Measurements from ENCODE around the gene EVC2.

The EVC2 gene

DNA sequence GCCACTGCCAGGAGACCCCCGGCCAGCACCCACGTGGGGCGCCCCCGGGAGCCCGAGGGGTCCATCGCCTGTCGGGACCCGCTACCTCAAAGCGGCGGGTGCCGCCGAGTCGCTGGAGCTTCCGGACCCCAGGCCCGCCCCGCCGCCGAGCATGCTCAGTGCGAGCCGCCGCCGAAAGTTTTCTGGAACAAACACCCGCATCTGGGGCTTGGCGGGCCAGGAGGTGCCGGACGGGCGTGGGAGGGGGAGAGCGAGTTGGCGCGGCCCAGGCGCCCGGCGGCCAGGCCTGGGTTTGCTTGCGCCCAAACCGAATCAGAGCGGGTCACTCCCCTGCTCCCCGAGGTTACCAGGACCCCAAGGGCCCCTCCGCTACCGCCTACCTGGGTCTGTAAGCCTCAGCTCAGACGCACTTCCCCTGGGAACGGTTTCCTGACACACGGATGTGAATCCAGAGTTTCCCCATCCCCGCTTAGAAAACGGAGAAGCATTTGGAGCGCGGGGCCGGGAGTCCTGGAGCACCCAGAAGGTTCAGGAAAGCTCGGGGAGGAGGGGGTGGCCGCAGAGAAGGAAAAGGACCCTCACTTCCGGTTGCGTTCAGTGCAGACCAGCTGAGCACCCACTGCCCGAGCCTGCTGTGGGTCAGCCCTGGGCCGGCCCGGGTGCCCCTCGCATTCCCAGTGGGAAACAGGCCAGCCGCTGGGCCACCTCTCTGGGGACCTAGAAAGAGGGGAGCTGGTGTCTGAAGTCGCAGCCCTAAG is at the start of gene EVC2:
Gene EVC2, minus strand, starts transcription at position 111 of the 758 bp plus-strand sequence. Its CDS starts 46 bp downstream, at position 65.
- peak in 1 of 2 experiments; percentile 33 for DNase-seq

GRCh38 chr4:5757954-5758353 is 49.6 kb upstream of the EVC2 start:
- no peak for DNase-seq

GRCh38 chr4:5757536-5757935 is 49.2 kb upstream of the EVC2 start:
- DNase-seq, result no peak

DNA sequence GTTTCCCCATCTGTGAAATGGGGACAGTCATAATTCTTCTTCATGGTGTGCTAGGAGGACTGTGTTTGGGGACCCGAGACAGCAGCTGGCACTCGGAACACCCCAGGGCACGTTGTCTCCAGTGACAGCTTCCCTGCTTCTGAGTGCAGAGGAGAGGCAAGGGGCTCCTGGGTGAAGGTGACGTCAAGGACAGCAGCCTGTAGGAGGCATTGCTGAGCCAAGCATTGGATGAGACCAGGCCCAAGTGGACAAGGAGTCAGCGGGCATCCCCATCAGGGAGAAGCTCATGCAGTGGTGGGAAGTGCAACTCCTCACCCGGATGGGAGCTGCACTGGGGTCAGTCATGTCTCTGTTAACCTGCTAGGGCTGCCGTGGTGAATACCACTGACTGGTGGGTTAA is 48.7 kb upstream of the EVC2 start:
- DNase-seq, result no peak

DNA sequence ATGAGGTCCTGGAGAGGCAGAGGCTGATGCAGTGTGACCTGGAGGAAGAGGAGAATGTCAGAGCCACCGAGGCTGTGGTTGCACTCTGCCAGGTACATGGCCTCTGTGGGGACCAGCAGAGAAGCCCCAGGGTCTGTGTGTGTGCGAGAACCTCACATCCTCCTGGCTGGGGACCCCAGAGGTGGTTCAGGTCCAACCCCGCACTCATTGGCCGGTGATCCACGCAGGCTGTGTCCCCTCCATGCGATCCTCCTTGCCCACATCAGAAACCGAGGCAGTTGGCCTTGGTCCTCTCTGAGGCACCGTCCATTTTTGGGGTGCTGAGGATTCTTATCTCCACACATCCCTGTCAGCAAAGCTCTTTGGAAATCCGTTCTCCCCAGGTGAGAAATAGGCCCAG is 47.9 kb upstream of the EVC2 start:
- DNase-seq, result no peak

GRCh38 chr4:5755679-5756078 is 47.3 kb upstream of the EVC2 start:
- DNase-seq, result no peak

GRCh38 chr4:5755161-5755560 is 46.8 kb upstream of the EVC2 start:
- DNase-seq, result no peak

- DNase-seq, result no peak
Observed at GRCh38 chr4:5754529-5754881, 46.1 kb upstream of the EVC2 start.

DNA sequence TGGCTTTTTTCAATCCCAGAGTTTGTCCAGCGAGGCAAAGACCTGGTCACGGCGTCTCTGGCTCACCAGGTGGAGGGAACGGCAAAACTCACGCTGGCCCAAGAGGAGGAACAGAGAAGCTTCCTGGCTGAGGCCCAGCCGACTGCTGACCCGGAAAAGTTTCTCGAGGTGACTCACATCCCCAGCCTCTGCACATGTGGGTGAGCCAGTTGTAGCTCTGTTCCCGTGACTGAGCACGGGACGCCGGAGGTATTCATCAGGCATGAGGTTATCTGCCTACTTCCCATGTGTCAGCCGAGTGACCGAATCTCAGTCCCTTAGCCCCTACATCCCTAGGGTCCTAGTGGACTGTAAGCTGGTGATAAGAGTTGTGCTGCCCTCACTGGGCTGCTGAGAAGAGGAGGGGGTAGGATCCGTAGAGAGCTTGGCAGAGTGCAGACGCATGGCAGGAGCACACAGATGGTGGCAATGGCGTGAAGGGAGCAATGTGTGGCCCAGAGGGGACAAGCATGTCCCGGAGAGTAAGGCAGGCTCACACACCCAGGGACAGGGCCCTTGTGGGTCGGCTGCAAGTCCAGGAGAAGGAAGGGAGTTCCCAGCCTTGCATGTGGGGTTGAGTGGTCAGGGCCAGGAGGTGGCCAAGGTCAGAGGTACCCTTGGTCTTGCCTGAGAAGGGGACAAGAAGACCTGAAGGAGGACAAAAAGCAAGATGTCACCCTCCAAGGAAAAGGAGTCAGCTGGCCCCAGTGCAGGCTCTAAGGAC is 45.6 kb upstream of the EVC2 start:
- DNase-seq, result no peak

DNA sequence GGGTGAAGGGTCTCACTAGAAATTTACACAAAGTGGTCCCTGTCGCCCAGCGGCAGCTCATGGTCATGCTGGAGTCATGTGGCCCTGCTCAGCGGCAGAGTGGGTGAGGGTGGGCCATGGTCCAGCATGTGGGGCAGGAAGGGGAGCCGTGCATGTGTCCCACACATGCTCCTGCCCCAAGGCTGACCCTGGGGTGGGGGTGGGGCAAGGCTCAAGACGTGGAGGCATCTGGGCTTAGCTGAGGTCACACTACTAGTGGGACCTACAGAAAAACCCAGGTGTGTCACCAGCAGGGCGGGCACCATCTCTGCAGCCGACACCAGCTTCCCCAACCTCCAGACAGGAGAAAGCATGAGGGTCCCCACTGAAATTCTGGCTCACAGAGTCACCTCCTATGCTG is 45.0 kb upstream of the EVC2 start:
- DNase-seq, result no peak

DNA sequence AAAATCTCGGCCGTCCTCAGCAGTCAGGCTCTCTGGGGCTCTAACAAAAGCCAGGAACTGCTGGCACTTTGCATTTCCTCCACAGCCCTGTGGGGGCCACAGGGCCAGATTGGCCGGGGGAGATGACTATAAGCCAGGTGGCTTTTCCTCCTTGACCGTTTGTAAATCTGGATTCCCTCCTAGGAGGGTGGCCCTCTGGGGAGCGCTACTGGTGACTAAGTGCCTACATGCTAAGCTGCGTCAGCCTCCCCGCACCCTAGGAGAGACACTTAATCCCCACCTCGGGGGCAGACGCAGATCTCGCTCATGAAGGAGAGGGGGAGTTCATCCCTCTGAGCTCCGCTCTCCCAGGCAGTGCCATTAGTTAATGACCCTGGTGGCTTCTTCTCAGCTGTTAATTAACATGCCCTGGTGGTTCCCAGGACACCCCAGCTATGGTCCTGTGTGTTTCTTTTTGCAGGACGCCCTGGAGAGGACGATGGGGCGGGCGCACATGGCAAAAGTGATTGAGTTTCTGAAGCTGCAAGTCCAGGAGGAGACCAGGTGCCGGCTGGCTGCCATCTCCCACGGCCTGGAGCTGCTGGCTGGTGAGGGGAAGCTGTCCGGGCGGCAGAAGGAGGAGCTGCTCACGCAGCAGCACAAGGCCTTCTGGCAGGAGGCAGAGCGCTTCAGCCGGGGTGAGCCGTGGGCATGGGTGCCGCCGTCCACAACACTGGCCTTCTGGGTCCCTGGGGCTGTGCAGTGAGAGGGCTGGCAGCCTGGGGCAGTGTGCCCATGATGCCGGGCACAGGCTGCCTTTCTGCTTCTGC is 44.2 kb upstream of the EVC2 start:
- peak; percentile 98 to 100 for DNase-seq

DNA sequence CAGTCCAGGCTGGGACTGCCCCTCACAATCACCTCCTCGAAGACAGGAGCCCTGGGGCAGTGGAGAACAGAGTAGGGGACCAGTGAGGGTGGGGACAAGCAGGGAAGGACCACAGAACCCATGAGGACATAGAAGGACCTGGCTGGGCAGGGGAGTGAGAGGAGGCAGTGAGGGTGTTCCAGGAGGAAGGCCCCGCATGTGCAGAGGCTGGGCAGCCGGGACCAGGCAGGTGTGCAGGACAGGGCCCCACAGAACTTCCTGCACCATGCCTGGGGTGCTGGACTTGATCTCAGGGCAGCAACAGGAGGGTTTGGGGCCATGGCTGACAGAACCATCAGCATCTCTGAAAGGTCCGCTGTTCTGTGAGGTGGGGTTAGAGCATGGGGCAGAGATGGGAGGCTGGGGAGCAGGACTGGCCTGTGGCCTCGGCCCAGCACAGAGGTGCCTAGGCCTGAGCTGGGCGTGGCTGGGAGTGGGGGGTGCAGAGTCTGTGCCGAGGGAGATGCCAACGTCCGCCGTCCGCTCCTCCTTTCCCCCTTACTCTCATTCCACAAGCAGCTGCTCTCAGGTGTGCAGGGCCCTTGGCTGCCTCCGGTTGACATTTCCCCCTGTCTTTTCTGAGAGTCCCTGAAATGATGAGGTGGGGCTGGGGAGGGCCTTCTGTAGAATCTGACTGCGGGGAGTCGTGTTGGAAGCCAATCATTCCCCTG is 43.5 kb upstream of the EVC2 start:
- DNase-seq, result no peak

- peak; percentile 95 to 98 for DNase-seq
Observed at GRCh38 chr4:5750946-5751665, 42.7 kb upstream of the EVC2 start.

- DNase-seq, result no peak
Observed at GRCh38 chr4:5750052-5750945, 41.9 kb upstream of the EVC2 start.

DNA sequence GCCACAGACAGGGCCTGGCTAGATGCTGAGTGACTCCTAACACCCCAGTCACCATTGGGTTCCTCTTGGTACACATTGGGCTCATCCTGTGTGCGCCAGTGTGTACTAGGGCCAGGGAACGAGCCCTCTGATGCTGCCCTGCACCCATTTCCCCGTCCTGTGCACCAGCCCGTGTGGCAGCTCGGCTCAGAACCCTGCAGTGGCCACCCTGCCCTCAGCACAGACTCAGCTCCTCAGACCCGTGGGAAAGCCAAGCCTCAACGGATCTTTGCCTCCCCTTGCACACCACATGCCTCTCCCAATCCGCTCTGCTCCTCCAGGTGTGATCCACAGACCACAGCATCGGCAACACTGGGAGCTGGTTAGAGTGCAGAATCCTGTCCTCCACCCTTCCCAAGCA is 41.2 kb upstream of the EVC2 start:
- no peak for DNase-seq

DNA sequence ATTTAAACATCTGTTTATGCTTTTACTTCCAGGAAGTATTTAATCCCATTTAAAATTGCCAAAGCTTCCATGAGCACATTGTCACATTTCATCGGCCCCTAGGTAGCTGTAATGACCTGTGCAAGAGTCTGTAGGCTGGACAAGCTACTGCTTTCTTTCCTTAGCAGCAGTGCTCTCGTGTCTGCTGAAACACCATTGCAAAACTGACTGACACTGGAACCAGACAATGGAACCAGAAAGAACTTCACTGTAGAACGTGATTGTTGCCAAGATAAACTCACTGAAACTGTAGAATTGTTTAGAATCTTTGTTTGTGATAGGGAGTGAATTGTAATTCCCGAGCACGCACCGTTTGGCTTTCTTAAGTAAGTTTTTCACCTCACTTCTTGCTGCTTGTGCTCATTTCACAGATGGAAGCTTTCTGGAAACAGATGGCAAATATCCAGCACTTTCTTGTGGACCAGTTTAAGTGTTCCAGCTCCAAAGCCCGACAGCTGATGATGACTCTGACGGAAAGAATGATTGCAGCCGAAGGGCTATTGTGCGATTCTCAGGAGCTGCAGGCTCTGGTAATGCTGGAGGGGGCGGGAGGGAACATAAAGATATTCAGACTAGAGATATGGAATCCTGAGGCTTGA is 39.5 kb upstream of the EVC2 start:
- DNase-seq, result peak; percentile 51 to 77

DNA sequence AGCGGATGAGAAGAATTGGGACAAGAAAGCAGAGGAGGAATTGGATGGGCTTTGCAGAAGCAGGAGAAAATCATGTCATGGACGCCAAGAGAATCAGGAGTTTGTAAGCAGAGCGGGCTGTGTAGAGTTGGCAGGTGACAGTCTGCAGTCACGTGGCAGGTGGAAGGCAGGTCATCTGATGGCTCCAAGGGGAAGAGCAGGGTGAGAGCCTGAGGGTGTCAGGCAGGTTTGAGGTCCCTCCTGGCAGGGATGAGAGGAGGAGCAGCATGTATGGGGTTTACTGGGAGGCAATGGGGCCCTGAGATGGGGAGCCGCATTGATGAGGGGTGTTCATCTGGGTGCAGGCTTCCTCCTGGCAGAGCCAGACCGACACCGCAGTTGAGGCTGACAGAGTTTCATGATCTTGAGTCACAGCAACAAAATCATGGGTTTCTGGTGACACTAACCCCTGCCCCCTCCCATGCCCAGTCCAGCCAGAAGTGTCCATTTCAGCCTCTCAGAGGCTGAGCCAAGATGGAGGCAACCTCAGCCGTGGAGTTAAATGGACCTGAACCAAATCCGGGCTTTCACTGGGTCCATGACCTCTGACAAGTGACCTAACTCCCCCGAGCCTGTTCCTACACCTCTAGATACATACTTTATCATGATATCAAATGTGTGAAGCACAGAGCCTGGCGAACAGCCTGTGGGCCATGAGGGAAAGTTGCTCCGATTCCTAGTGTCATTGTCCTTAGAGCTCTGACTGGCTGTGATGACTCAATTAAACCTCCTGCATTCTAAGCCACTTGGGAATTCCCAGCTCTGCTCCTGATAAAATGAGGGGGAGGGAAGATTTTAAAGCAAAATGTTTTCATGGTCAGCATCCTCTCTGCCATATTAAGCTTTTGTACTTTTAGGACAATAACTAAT is 38.7 kb upstream of the EVC2 start:
- peak in 1 of 2 experiments; percentile 48 for DNase-seq

GRCh38 chr4:5746250-5746649 is 37.9 kb upstream of the EVC2 start:
- DNase-seq, result no peak

GRCh38 chr4:5742968-5743367 is 34.6 kb upstream of the EVC2 start:
- no peak for DNase-seq

GRCh38 chr4:5742388-5742787 is 34.0 kb upstream of the EVC2 start:
- no peak for DNase-seq
